HepG2 (cell line): ENCODE data around the gene CDHR5. TPM values are rescaled to one million over a fixed set of nuclear protein-coding genes. Genes with fewer than 3 reads are reported as not detected.
A peak's percentile ranks its signal among the peaks of the same experiment; 100 is the strongest.

Experiments
- IRF2 ChIP-seq: IDR thresholded peaks from 2 replicates; pipeline ENCODE4 v1.6.1; 2018; ENCODE audit warnings: missing genetic modification reagents, missing compliant biosample characterization
- MXI1 ChIP-seq: IDR thresholded peaks from 3 replicates; pipeline ENCODE4 v1.6.1; 2012; ENCODE audit warnings: low read depth, low read length, inconsistent platforms, borderline replicate concordance
- PCBP1 ChIP-seq: fragments of 200-400 bp; formaldehyde crosslinking; IDR thresholded peaks from 2 replicates; pipeline ENCODE4 v1.6.1; 2017; ENCODE audit warnings: mild to moderate bottlenecking, low read depth, low read length, borderline replicate concordance
- RAD21 ChIP-seq: fragments of 450-650 bp; formaldehyde crosslinking; IDR thresholded peaks from 2 replicates; pipeline ENCODE4 v1.5.0; 2020; ENCODE audit warnings: mild to moderate bottlenecking
- ZBTB7A ChIP-seq: sonication (generic); formaldehyde crosslinking; IDR thresholded peaks from 2 replicates; pipeline ENCODE4 v1.8.0; 2022; ENCODE audit warnings: mild to moderate bottlenecking, missing genetic modification reagents
- ZNF138 ChIP-seq: sonication (generic); formaldehyde crosslinking; IDR thresholded peaks from 2 replicates; pipeline ENCODE4 v1.5.0; 2020; ENCODE audit warnings: mild to moderate bottlenecking, low read depth, missing genetic modification reagents
- ZNF33A ChIP-seq: sonication (generic); formaldehyde crosslinking; IDR thresholded peaks from 2 replicates; pipeline ENCODE4 v1.5.1; 2020; ENCODE audit warnings: missing genetic modification reagents, mild to moderate bottlenecking, moderate library complexity, borderline replicate concordance
- ZNF383 ChIP-seq: sonication (generic); formaldehyde crosslinking; IDR thresholded peaks from 2 replicates; pipeline ENCODE4 v1.4.0; 2020; ENCODE audit warnings: missing genetic modification reagents, mild to moderate bottlenecking, borderline replicate concordance
- polyA plus RNA-seq, 8 experiments: library from polyadenylated mRNA; depleted of rRNA in 3 of 8; stranded (reverse) in 7 of 8; unstranded in 1 of 8; fragments of >200 nt; fragmentation: Illumina TruSeq in 4 of 8; extraction: Trizol in 4 of 8; gene quantifications; 2 replicates each; pipeline versions ENCODE4 v1.2.1 to v1.2.3, GENCODE V29; 2011 to 2016; ENCODE audit warnings: low read depth in 4 of 8, missing spikeins in 1 of 8, mixed read lengths in 1 of 8; ENCODE audit not compliant: insufficient read depth in 1 of 8
- total RNA-seq, 5 experiments: library from RNA; depleted of rRNA; stranded (reverse); fragments of >200 nt; fragmentation: Illumina TruSeq; extraction: Trizol; gene quantifications; 2 replicates each; pipeline ENCODE4 v1.2.3, GENCODE V29; 2016; ENCODE audit warnings: low read depth in 1 of 5
- TF ChIP-seq, protein P1 (sequence below): sonication (generic); formaldehyde crosslinking; IDR thresholded peaks from 2 replicates; pipeline ENCODE4 v1.8.1; 2023; ENCODE audit warnings: mild to moderate bottlenecking, missing genetic modification reagents
- TF ChIP-seq, protein P2 (sequence below): sonication (generic); formaldehyde crosslinking; IDR thresholded peaks from 2 replicates; pipeline ENCODE4 v1.4.0; 2020; ENCODE audit warnings: low read depth, missing genetic modification reagents
- TF ChIP-seq, protein P3 (sequence below): sonication (generic); formaldehyde crosslinking; IDR thresholded peaks from 2 replicates; pipeline ENCODE4 v1.5.0; 2020; ENCODE audit warnings: missing genetic modification reagents, mild to moderate bottlenecking, borderline replicate concordance
- TF ChIP-seq, protein P4 (sequence below): sonication (generic); formaldehyde crosslinking; IDR thresholded peaks from 2 replicates; pipeline ENCODE4 v1.4.0; 2020; ENCODE audit warnings: mild to moderate bottlenecking, missing genetic modification reagents
- TF ChIP-seq, protein P5 (sequence below): sonication (generic); formaldehyde crosslinking; IDR thresholded peaks from 2 replicates; pipeline ENCODE4 v1.5.0; 2020; ENCODE audit warnings: missing genetic modification reagents
- TF ChIP-seq, protein P6 (sequence below): sonication (generic); formaldehyde crosslinking; IDR thresholded peaks from 2 replicates; pipeline ENCODE4 v1.8.1; 2022; ENCODE audit warnings: mild to moderate bottlenecking, missing genetic modification reagents

Gene CDHR5
- total and polyA plus RNA-seq, 2 of the 13 experiments (the other 11 are each of a cell fraction or from before 2014, with no cell fraction given) = 0.46 to 0.71 TPM

DNA sequence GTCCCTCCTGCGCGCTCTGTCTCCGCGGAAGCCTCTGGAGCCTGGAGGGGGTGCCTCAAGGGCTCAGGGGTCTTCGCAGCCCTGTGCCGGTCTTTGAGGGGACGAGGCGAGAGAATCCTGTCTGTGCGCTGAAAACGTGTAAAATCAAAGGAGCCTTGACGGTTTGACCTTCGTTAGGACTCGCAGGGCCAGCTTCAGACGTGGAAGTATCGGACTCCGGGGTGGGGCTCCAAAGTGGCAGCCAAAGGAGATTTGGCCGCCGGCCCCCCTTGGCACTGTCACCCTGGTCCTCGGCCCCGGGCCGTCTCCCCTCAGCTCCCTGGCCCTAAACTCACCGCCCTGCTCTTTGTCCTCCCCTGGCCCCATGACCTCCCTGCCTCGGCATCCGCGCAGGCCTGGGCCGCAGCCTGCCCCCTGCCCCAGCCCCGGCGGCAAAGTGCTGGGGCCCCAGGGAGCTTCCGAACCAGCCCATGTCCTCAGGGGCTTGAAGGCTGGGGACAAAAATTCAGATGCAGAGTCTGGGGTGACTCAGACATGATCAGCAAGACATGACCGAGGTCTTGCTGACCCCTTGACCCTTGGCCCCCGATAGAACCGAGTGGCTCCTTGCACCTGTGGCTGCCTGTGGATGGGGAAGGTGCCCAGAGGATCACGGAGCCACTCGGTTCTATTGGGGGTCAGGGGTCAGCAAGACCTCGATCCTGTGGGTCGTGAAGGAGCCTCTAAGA lies 55.4 kb downstream of the CDHR5 start (continued):
- TF ChIP-seq, protein P1, sequence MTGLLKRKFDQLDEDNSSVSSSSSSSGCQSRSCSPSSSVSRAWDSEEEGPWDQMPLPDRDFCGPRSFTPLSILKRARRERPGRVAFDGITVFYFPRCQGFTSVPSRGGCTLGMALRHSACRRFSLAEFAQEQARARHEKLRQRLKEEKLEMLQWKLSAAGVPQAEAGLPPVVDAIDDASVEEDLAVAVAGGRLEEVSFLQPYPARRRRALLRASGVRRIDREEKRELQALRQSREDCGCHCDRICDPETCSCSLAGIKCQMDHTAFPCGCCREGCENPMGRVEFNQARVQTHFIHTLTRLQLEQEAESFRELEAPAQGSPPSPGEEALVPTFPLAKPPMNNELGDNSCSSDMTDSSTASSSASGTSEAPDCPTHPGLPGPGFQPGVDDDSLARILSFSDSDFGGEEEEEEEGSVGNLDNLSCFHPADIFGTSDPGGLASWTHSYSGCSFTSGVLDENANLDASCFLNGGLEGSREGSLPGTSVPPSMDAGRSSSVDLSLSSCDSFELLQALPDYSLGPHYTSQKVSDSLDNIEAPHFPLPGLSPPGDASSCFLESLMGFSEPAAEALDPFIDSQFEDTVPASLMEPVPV (CRISPR knock-in tag) = no peak; the same call in 1 of the 2 replicates
- no peak for TF ChIP-seq ZNF33A (CRISPR knock-in tag)
- TF ChIP-seq RAD21 (CRISPR knock-in tag) = no peak
- TF ChIP-seq PCBP1 = no peak
- TF ChIP-seq, protein P2, sequence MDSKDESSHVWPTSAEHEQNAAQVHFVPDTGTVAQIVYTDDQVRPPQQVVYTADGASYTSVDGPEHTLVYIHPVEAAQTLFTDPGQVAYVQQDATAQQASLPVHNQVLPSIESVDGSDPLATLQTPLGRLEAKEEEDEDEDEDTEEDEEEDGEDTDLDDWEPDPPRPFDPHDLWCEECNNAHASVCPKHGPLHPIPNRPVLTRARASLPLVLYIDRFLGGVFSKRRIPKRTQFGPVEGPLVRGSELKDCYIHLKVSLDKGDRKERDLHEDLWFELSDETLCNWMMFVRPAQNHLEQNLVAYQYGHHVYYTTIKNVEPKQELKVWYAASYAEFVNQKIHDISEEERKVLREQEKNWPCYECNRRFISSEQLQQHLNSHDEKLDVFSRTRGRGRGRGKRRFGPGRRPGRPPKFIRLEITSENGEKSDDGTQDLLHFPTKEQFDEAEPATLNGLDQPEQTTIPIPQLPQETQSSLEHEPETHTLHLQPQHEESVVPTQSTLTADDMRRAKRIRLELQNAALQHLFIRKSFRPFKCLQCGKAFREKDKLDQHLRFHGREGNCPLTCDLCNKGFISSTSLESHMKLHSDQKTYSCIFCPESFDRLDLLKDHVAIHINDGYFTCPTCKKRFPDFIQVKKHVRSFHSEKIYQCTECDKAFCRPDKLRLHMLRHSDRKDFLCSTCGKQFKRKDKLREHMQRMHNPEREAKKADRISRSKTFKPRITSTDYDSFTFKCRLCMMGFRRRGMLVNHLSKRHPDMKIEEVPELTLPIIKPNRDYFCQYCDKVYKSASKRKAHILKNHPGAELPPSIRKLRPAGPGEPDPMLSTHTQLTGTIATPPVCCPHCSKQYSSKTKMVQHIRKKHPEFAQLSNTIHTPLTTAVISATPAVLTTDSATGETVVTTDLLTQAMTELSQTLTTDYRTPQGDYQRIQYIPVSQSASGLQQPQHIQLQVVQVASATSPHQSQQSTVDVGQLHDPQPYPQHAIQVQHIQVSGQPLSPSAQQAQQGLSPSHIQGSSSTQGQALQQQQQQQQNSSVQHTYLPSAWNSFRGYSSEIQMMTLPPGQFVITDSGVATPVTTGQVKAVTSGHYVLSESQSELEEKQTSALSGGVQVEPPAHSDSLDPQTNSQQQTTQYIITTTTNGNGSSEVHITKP = peak; percentile 84; the same call in 1 of the 2 replicates
- TF ChIP-seq, protein P3, sequence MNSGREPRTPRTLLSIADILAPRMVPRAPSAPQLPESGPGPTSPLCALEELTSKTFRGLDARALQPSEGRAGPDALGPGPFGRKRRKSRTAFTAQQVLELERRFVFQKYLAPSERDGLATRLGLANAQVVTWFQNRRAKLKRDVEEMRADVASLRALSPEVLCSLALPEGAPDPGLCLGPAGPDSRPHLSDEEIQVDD = no peak
- TF ChIP-seq, protein P4, sequence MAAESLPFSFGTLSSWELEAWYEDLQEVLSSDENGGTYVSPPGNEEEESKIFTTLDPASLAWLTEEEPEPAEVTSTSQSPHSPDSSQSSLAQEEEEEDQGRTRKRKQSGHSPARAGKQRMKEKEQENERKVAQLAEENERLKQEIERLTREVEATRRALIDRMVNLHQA (CRISPR knock-in tag) = no peak
- no peak for TF ChIP-seq ZNF383 (CRISPR knock-in tag)
- TF ChIP-seq, protein P5, sequence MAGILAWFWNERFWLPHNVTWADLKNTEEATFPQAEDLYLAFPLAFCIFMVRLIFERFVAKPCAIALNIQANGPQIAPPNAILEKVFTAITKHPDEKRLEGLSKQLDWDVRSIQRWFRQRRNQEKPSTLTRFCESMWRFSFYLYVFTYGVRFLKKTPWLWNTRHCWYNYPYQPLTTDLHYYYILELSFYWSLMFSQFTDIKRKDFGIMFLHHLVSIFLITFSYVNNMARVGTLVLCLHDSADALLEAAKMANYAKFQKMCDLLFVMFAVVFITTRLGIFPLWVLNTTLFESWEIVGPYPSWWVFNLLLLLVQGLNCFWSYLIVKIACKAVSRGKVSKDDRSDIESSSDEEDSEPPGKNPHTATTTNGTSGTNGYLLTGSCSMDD = no peak
- TF ChIP-seq, protein P6, sequence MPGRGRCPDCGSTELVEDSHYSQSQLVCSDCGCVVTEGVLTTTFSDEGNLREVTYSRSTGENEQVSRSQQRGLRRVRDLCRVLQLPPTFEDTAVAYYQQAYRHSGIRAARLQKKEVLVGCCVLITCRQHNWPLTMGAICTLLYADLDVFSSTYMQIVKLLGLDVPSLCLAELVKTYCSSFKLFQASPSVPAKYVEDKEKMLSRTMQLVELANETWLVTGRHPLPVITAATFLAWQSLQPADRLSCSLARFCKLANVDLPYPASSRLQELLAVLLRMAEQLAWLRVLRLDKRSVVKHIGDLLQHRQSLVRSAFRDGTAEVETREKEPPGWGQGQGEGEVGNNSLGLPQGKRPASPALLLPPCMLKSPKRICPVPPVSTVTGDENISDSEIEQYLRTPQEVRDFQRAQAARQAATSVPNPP = no peak
- no peak for TF ChIP-seq IRF2
- no peak for TF ChIP-seq ZNF138
- no peak; the same call in 2 of the 3 replicates for TF ChIP-seq MXI1
- TF ChIP-seq ZBTB7A (CRISPR knock-in tag) = no peak
